HepG2 (cell line): ENCODE measurements around the gene APOA1. TPM values are rescaled to one million over a fixed set of nuclear protein-coding genes. Genes with fewer than 3 reads are reported as not detected.

Source experiments
- ARID5B ChIP-seq: IDR thresholded peaks from 2 replicates; pipeline ENCODE4 v1.4.0; 2020; ENCODE audit warnings: mild to moderate bottlenecking, missing genetic modification reagents
- DNMT3B ChIP-seq: conservative IDR thresholded peaks from 2 replicates; pipeline ENCODE4 v1.6.1; 2016; ENCODE audit warnings: missing biosample characterization, control low read depth
- ELF1 ChIP-seq: sonication (generic); formaldehyde crosslinking; IDR thresholded peaks from 2 replicates; pipeline ENCODE4 v1.4.0; 2020; ENCODE audit warnings: missing genetic modification reagents
- GATA4 ChIP-seq: sonication (generic); IDR thresholded peaks from 2 replicates; pipeline ENCODE4 v1.6.1; 2016; ENCODE audit warnings: antibody characterized with exemption, low read depth, borderline replicate concordance
- KDM2A ChIP-seq: sonication (generic); formaldehyde crosslinking; IDR thresholded peaks from 2 replicates; pipeline ENCODE4 v1.4.0; 2020; ENCODE audit warnings: low read depth, missing genetic modification reagents, borderline replicate concordance
- PREB ChIP-seq: sonication (generic); formaldehyde crosslinking; IDR thresholded peaks from 2 replicates; pipeline ENCODE4 v1.4.0; 2020; ENCODE audit warnings: missing genetic modification reagents
- SP4 ChIP-seq: sonication (generic); formaldehyde crosslinking; IDR thresholded peaks from 2 replicates; pipeline ENCODE4 v1.8.1; 2023; ENCODE audit warnings: mild to moderate bottlenecking, missing genetic modification reagents
- THAP7 ChIP-seq: sonication (generic); formaldehyde crosslinking; IDR thresholded peaks from 2 replicates; pipeline ENCODE4 v1.8.1; 2023; ENCODE audit warnings: mild to moderate bottlenecking, missing genetic modification reagents
- ZFP90 ChIP-seq: sonication (generic); formaldehyde crosslinking; IDR thresholded peaks from 2 replicates; pipeline ENCODE4 v1.8.0; 2022; ENCODE audit warnings: missing genetic modification reagents, mild to moderate bottlenecking, inconsistent platforms, borderline replicate concordance
- ZMYM3 ChIP-seq: sonication (generic); formaldehyde crosslinking; IDR thresholded peaks from 2 replicates; pipeline ENCODE4 v1.5.1; 2020; ENCODE audit warnings: mild to moderate bottlenecking, missing genetic modification reagents
- ZNF460 ChIP-seq: sonication (generic); formaldehyde crosslinking; IDR thresholded peaks from 2 replicates; pipeline ENCODE4 v1.5.1; 2020; ENCODE audit warnings: missing genetic modification reagents, mild to moderate bottlenecking, borderline replicate concordance
- ZNF761 ChIP-seq: sonication (generic); formaldehyde crosslinking; conservative IDR thresholded peaks from 2 replicates; pipeline ENCODE4 v1.4.0; 2020; ENCODE audit warnings: mild to moderate bottlenecking, missing genetic modification reagents
- polyA plus RNA-seq, 8 experiments: library from polyadenylated mRNA; depleted of rRNA in 3 of 8; stranded (reverse) in 7 of 8; unstranded in 1 of 8; fragments of >200 nt; fragmentation: Illumina TruSeq in 4 of 8; extraction: Trizol in 4 of 8; gene quantifications; 2 replicates each; pipeline versions ENCODE4 v1.2.1 to v1.2.3, GENCODE V29; 2011 to 2016; ENCODE audit warnings: low read depth in 4 of 8, missing spikeins in 1 of 8, mixed read lengths in 1 of 8; ENCODE audit not compliant: insufficient read depth in 1 of 8
- total RNA-seq, 5 experiments: library from RNA; depleted of rRNA; stranded (reverse); fragments of >200 nt; fragmentation: Illumina TruSeq; extraction: Trizol; gene quantifications; 2 replicates each; pipeline ENCODE4 v1.2.3, GENCODE V29; 2016; ENCODE audit warnings: low read depth in 1 of 5
- TF ChIP-seq, protein P1 (sequence below): sonication (generic); formaldehyde crosslinking; IDR thresholded peaks from 2 replicates; pipeline ENCODE4 v1.5.0; 2020; ENCODE audit warnings: missing genetic modification reagents, mild to moderate bottlenecking, borderline replicate concordance
- TF ChIP-seq, protein P2 (sequence below): sonication (generic); formaldehyde crosslinking; IDR thresholded peaks from 2 replicates; pipeline ENCODE4 v1.5.0; 2020; ENCODE audit warnings: mild to moderate bottlenecking, missing genetic modification reagents, borderline replicate concordance
- TF ChIP-seq, protein P3 (sequence below): sonication (generic); formaldehyde crosslinking; conservative IDR thresholded peaks from 2 replicates; pipeline ENCODE4 v1.8.0; 2022; ENCODE audit warnings: mild to moderate bottlenecking, moderate library complexity, missing genetic modification reagents

APOA1 gene
- total and polyA plus RNA-seq, 2 of the 13 experiments (the other 11 are each of a cell fraction or from before 2014, with no cell fraction given) = 1,973 to 5,485 TPM

DNA sequence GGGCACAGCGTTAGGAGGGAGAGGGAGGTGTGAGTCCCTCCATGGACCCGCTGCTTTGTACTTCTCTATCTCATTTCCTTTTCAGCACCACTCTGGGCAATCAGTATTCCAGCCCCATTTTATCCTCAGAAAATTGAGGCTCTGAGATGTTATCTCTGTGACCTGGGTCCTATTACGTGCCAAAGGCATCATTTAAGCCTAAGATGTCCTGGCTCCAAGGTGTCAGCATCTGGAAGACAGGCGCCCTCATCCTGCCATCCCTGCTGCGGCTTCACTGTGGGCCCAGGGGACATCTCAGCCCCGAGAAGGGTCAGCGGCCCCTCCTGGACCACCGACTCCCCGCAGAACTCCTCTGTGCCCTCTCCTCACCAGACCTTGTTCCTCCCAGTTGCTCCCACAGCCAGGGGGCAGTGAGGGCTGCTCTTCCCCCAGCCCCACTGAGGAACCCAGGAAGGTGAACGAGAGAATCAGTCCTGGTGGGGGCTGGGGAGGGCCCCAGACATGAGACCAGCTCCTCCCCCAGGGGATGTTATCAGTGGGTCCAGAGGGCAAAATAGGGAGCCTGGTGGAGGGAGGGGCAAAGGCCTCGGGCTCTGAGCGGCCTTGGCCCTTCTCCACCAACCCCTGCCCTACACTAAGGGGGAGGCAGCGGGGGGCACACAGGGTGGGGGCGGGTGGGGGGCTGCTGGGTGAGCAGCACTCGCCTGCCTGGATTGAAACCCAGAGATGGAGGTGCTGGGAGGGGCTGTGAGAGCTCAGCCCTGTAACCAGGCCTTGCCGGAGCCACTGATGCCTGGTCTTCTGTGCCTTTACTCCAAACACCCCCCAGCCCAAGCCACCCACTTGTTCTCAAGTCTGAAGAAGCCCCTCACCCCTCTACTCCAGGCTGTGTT is 8.5 kb downstream of the APOA1 start (continued):
- TF ChIP-seq, protein P1, sequence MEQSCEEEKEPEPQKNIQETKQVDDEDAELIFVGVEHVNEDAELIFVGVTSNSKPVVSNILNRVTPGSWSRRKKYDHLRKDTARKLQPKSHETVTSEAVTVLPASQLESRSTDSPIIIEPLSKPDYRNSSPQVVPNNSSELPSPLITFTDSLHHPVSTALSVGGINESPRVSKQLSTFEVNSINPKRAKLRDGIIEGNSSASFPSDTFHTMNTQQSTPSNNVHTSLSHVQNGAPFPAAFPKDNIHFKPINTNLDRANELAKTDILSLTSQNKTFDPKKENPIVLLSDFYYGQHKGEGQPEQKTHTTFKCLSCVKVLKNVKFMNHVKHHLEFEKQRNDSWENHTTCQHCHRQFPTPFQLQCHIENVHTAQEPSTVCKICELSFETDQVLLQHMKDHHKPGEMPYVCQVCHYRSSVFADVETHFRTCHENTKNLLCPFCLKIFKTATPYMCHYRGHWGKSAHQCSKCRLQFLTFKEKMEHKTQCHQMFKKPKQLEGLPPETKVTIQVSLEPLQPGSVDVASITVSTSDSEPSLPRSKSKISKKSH = no peak
- TF ChIP-seq SP4 (peak; percentile 45; the same call in 1 of the 2 replicates), THAP7 (0 out of 2 replicates have a peak, but pooled peaks have one; percentile 57), PREB (no peak), ZMYM3 (peak; percentile 84), ARID5B (CRISPR knock-in tag) (peak; percentile 74), KDM2A (no peak), ZFP90 (CRISPR knock-in tag) (peak; percentile 32), ZNF460 (CRISPR knock-in tag) (0 out of 2 replicates have a peak, but pooled peaks have one; percentile 9), DNMT3B (CRISPR knock-in tag) (0 out of 2 replicates have a peak, but pooled peaks have one; percentile 55), ELF1 (CRISPR knock-in tag) (0 out of 2 replicates have a peak, but pooled peaks have one; percentile 19), ZNF761 (CRISPR knock-in tag) (peak; percentile 49; the same call in 1 of the 2 replicates), GATA4 (peak; percentile 91)
- TF ChIP-seq, protein P2, sequence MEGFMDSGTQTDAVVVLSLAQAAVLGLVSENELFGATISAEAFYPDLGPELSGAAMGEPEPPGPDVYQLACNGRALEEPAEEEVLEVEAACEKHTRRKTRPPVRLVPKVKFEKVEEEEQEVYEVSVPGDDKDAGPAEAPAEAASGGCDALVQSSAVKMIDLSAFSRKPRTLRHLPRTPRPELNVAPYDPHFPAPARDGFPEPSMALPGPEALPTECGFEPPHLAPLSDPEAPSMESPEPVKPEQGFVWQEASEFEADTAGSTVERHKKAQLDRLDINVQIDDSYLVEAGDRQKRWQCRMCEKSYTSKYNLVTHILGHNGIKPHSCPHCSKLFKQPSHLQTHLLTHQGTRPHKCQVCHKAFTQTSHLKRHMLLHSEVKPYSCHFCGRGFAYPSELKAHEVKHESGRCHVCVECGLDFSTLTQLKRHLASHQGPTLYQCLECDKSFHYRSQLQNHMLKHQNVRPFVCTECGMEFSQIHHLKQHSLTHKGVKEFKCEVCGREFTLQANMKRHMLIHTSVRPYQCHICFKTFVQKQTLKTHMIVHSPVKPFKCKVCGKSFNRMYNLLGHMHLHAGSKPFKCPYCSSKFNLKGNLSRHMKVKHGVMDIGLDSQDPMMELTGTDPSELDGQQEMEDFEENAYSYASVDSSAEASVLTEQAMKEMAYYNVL (CRISPR knock-in tag) = peak; percentile 71; the same call in 1 of the 2 replicates
- TF ChIP-seq, protein P3, sequence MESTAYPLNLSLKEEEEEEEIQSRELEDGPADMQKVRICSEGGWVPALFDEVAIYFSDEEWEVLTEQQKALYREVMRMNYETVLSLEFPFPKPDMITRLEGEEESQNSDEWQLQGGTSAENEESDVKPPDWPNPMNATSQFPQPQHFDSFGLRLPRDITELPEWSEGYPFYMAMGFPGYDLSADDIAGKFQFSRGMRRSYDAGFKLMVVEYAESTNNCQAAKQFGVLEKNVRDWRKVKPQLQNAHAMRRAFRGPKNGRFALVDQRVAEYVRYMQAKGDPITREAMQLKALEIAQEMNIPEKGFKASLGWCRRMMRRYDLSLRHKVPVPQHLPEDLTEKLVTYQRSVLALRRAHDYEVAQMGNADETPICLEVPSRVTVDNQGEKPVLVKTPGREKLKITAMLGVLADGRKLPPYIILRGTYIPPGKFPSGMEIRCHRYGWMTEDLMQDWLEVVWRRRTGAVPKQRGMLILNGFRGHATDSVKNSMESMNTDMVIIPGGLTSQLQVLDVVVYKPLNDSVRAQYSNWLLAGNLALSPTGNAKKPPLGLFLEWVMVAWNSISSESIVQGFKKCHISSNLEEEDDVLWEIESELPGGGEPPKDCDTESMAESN (CRISPR knock-in tag) = 0 out of 2 replicates have a peak, but pooled peaks have one; percentile 17
